ENCODE results near the gene KSR1. TPM values are rescaled to one million over a fixed set of nuclear protein-coding genes. Genes with fewer than 3 reads are reported as not detected.

KSR1 gene
- total and polyA plus RNA-seq, 8 donors, result 2.7 to 32.1 (median 13.6) TPM

- H3K27me3 ChIP-seq, result no peaks in the 10 kb centered on the region
- WGBS, 5 donors, result 96 to 98% (median 96%) methylated on average over 25 of the region's 25 CpGs
- intact Hi-C loops (cut with DNase I; ENCODE audit: low total_unique reads), result loop anchor here (5.0 to 10.0 kb wide), 2 partner anchors 47 to 371 kb away; no protein-coding TSS in a partner anchor
- H3K4me1 ChIP-seq, result peaks cover 7 to 42% (median 29%) of the 10 kb centered on the region in 4 donors
- H3K4me3 ChIP-seq, result no peak overlapping the region
- H3K9me3 ChIP-seq, result no peaks in the 10 kb centered on the region
- H3K36me3 ChIP-seq, result peaks cover 25 to 75% (median 71%) of the 10 kb centered on the region in 4 donors
- no peak for DNase-seq
- H3K27ac ChIP-seq, result no peak overlapping the region
- TF ChIP-seq POLR2AphosphoS5 (IDR thresholded peaks at IDR 0.05), result no peak
- TF ChIP-seq POLR2A (IDR thresholded peaks at IDR 0.05), result no peak
- no peak for TF ChIP-seq EP300 (IDR thresholded peaks at IDR 0.05)
- no peak for TF ChIP-seq CTCF (IDR thresholded peaks at IDR 0.05)
Observed at GRCh38 chr17:27605409-27605808, 149.2 kb downstream of the KSR1 start.

DNA sequence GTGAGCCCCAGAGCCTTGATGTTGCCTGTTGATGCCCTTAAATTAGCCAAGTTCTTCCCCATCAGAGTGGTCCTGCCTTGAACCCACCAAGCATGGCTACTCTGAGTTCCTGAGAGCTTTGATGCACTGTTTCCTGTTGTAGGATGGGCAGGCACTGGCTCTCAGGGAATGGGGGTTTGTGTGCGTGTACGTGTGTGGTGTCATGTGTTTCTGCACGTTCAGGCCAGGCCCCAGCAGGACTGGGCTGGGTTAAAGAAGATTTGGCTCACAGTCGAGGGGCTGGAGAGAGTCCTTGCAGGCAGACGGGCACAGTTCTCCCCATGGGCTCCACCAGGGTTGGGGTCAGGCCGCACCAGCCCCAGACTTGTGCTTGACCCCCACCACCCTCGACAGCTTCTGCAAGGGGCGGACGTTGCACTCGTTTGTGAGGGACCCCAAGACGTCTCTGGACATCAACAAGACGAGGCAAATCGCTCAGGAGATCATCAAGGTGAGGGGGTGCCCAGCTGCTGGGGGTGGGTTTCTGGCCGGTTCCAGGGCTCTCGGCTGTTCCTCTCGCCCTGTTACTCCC, 151.4 kb downstream of the KSR1 start:
- no peaks in the 10 kb centered on the region for H3K9me3 ChIP-seq
- WGBS, 5 donors, result 86 to 91% (median 90%) methylated on average over 12 to 16 of the region's 16 CpGs
- intact Hi-C loops (cut with DNase I; ENCODE audit: low total_unique reads), result loop anchor here (5.0 to 10.0 kb wide), 2 partner anchors 45 to 373 kb away; no protein-coding TSS in a partner anchor

DNA sequence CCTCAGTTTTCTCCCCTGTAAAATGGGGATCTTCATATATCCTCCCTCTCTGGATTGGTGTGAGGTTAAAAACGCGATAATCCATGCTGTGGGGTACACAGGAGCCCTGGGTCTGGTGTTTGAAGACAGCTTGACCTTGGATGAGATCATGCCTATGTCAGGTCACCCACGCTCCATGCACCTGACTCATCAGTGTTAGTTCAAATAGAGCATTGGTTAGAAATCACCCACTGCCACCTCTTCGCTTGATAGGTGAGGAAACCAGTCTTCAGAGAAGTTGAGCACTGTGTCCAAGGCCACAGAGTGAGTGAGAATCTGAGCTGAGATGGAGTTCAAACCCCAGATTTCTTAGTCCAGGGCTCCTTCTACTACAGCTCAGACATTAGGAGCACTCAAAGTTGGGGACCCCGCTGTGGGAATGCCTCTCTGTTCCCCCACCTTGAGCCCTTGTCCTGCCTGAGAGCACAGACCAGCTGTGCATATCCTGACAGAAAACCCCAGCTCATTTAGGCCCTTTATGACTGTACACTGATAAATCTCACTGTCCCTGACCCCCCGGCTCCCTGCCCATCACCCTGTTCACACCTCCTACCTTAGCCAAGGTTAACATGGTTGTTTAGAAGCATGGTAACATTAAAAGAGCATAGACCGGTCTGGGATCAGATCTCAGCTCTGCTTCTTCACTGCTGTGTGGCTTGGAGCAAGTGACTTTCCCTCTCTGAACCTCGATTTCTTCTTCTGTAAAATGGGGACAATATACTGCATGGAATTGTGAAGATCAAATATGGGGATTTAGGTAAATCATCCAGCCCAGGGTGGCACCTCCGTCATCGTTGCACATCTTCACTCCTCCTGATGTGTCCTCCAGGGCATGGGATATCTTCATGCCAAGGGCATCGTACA, 152.3 kb downstream of the KSR1 start:
- H3K4me1 ChIP-seq, result peaks cover 3 to 21% (median 16%) of the 10 kb centered on the region in 4 donors
- no peak overlapping the region for H3K4me3 ChIP-seq
- H3K36me3 ChIP-seq, result peaks cover 44 to 100% (median 98%) of the 10 kb centered on the region in 4 donors
- no peak for TF ChIP-seq CTCF (IDR thresholded peaks at IDR 0.05)
- TF ChIP-seq POLR2AphosphoS5 (IDR thresholded peaks at IDR 0.05), result no peak
- no peak for TF ChIP-seq POLR2A (IDR thresholded peaks at IDR 0.05)
- no peak for DNase-seq
- intact Hi-C loops (cut with DNase I; ENCODE audit: low total_unique reads), result loop anchor here (5.0 to 10.0 kb wide), 2 partner anchors 44 to 374 kb away; no protein-coding TSS in a partner anchor
- no peak overlapping the region for H3K27ac ChIP-seq
- no peaks in the 10 kb centered on the region for H3K9me3 ChIP-seq
- no peaks in the 10 kb centered on the region for H3K27me3 ChIP-seq
- 91 to 94% (median 93%) methylated on average over 11 of the region's 11 CpGs for WGBS, 5 donors

More for the DNA sequence above, 151.4 kb downstream of the KSR1 start:
- H3K27me3 ChIP-seq, result no peaks in the 10 kb centered on the region
- peaks cover 7 to 29% (median 23%) of the 10 kb centered on the region in 4 donors for H3K4me1 ChIP-seq
- no peak overlapping the region for H3K27ac ChIP-seq
- TF ChIP-seq POLR2AphosphoS5 (IDR thresholded peaks at IDR 0.05) (no peak), EP300 (IDR thresholded peaks at IDR 0.05) (no peak), CTCF (IDR thresholded peaks at IDR 0.05) (no peak), POLR2A (IDR thresholded peaks at IDR 0.05) (no peak)
- no peak for DNase-seq
- H3K4me3 ChIP-seq, result no peak overlapping the region
- peaks cover 36 to 90% (median 89%) of the 10 kb centered on the region in 4 donors for H3K36me3 ChIP-seq

- peaks cover 42 to 100% (median 99%) of the 10 kb centered on the region in 4 donors for H3K36me3 ChIP-seq
- WGBS, 5 donors, result 31 to 49% (median 38%) methylated on average over 2 to 11 of the region's 11 CpGs
- no peak for TF ChIP-seq EP300 (IDR thresholded peaks at IDR 0.05)
- TF ChIP-seq POLR2AphosphoS5 (IDR thresholded peaks at IDR 0.05), result peak in 1 of 3 donors; percentile 53
- TF ChIP-seq CTCF (IDR thresholded peaks at IDR 0.05), result peak in 5 of 7 experiments; percentile 42 to 85 (median 71)
- TF ChIP-seq POLR2A (IDR thresholded peaks at IDR 0.05), result no peak
- no peak overlapping the region for H3K4me3 ChIP-seq
- no peaks in the 10 kb centered on the region for H3K27me3 ChIP-seq
- intact Hi-C loops (cut with DNase I; ENCODE audit: low total_unique reads), result loop anchor here (5.0 to 10.0 kb wide), 2 partner anchors 43 to 375 kb away; no protein-coding TSS in a partner anchor
- peaks cover 0 to 9% (median 8%) of the 10 kb centered on the region in 4 donors for H3K4me1 ChIP-seq
- peak overlapping the region; percentile 33 to 76 (median 52) for H3K27ac ChIP-seq
- peak; percentile 74 to 88 for DNase-seq
- no peaks in the 10 kb centered on the region for H3K9me3 ChIP-seq
Observed at GRCh38 chr17:27609611-27610303, 153.5 kb downstream of the KSR1 start.
